HG02981 (cell line): Measurements from ENCODE around the gene ENPP7.
"Not testable (repeated sequence)": the region's sequence is repeated elsewhere in the genome, so short reads cannot be mapped to it uniquely, and the experiment has no call there.

ENCODE experiments used
- ATAC-seq: cut with Tn5 transposase; IDR thresholded peaks from one replicate; pipeline ENCODE4 v1.9.1; 2021; ENCODE audit warnings: mild to moderate bottlenecking, moderate library complexity; ENCODE audit not compliant: unreplicated experiment

ENPP7 gene

GRCh38 chr17:79748295-79749099, 17.8 kb downstream of the ENPP7 start:
- ATAC-seq: no peak

GRCh38 chr17:79749156-79749815, 18.5 kb downstream of the ENPP7 start:
- ATAC-seq: no peak

GRCh38 chr17:79749958-79750357, 19.2 kb downstream of the ENPP7 start:
- no peak for ATAC-seq

GRCh38 chr17:79750650-79751545, 20.2 kb downstream of the ENPP7 start:
- no peak for ATAC-seq

- no peak for ATAC-seq
Observed at GRCh38 chr17:79752175-79752574, 21.4 kb downstream of the ENPP7 start.

GRCh38 chr17:79754370-79754769, 23.6 kb downstream of the ENPP7 start:
- no peak for ATAC-seq

GRCh38 chr17:79754903-79755302, 24.2 kb downstream of the ENPP7 start:
- not testable (repeated sequence) for ATAC-seq

- ATAC-seq: no peak
Observed at GRCh38 chr17:79755591-79755990, 24.8 kb downstream of the ENPP7 start.

GRCh38 chr17:79757140-79757745, 26.5 kb downstream of the ENPP7 start:
- ATAC-seq: no peak

GRCh38 chr17:79758271-79758670, 27.5 kb downstream of the ENPP7 start:
- no peak for ATAC-seq

- no peak for ATAC-seq
Observed at GRCh38 chr17:79760197-79760906, 29.6 kb downstream of the ENPP7 start.

- ATAC-seq: no peak
Observed at GRCh38 chr17:79761894-79762589, 31.3 kb downstream of the ENPP7 start.

GRCh38 chr17:79765708-79766107, 35.0 kb downstream of the ENPP7 start:
- no peak for ATAC-seq

GRCh38 chr17:79769570-79770506, 39.1 kb downstream of the ENPP7 start:
- ATAC-seq: no peak

GRCh38 chr17:79771276-79771675, 40.5 kb downstream of the ENPP7 start:
- ATAC-seq: no peak

GRCh38 chr17:79772726-79773125, 42.0 kb downstream of the ENPP7 start:
- ATAC-seq: not testable (repeated sequence)

GRCh38 chr17:79774561-79774975, 43.8 kb downstream of the ENPP7 start:
- ATAC-seq: no peak

- no peak for ATAC-seq
Observed at GRCh38 chr17:79775632-79776031, 44.9 kb downstream of the ENPP7 start.
